Natural killer cell (primary cell): ENCODE data around the gene DMRT2. TPM values are rescaled to one million over a fixed set of nuclear protein-coding genes. Genes with fewer than 3 reads are reported as not detected.
A peak's percentile ranks its signal among the peaks of the same experiment; 100 is the strongest.

Experiments
- ATAC-seq, 3 donors: fragments of 150-1000 bp in 2 of 3; fragments of 200-7000 bp in 1 of 3; cut with Tn5 transposase; 1 replicate in 1 of 3; 2 replicates in 2 of 3; pipeline ENCODE4 v1.10.0; 2021; ENCODE audit warnings: mild to moderate bottlenecking in 2 of 3, moderate library complexity in 2 of 3
- DNase-seq, 2 donors: peaks; one replicate each; pipeline versions ENCODE4 v3.0.0 to v3.0.0-alpha.2; 2013 to 2021; ENCODE audit warnings: mixed read lengths in 1 of 2
- H3K27ac ChIP-seq: one replicate; pipeline ENCODE4 v1.5.1; 2013; ENCODE audit warnings: mild to moderate bottlenecking, low read length
- H3K27me3 ChIP-seq: one replicate; pipeline ENCODE4 v1.6.1; 2013; ENCODE audit warnings: low read length; ENCODE audit not compliant: control insufficient read depth, insufficient read depth
- H3K36me3 ChIP-seq: one replicate; pipeline ENCODE4 v1.6.1; 2013; ENCODE audit warnings: low read length; ENCODE audit not compliant: control insufficient read depth, insufficient read depth
- H3K4me1 ChIP-seq: one replicate; pipeline ENCODE4 v1.6.1; 2013; ENCODE audit warnings: low read length; ENCODE audit not compliant: control insufficient read depth, insufficient read depth
- H3K4me3 ChIP-seq: one replicate; pipeline ENCODE4 v1.5.1; 2013; ENCODE audit warnings: low read length
- H3K9me3 ChIP-seq: one replicate; pipeline ENCODE4 v1.6.1; 2013; ENCODE audit warnings: low read length; ENCODE audit not compliant: control insufficient read depth, insufficient read depth
- H3K27ac Mint-ChIP-seq, 2 donors: one replicate each; pipeline ENCODE4 v1.8.0; 2022; ENCODE audit warnings: mild to moderate bottlenecking in 2 of 2, mixed read lengths in 2 of 2, moderate library complexity in 1 of 2
- H3K27me3 Mint-ChIP-seq, 2 donors: one replicate each; pipeline ENCODE4 v1.8.0; 2022; ENCODE audit warnings: low read depth in 2 of 2, mixed read lengths in 2 of 2
- H3K36me3 Mint-ChIP-seq: one replicate; pipeline ENCODE4 v1.8.0; 2022; ENCODE audit warnings: mixed read lengths
- H3K4me1 Mint-ChIP-seq, 2 donors: one replicate each; pipeline ENCODE4 v1.8.0; 2022; ENCODE audit warnings: mixed read lengths in 2 of 2
- H3K4me3 Mint-ChIP-seq: one replicate; pipeline ENCODE4 v1.8.0; 2022; ENCODE audit warnings: mild to moderate bottlenecking, moderate library complexity, mixed read lengths
- H3K9me3 Mint-ChIP-seq, 2 donors: one replicate each; pipeline ENCODE4 v1.8.0; 2022; ENCODE audit warnings: mixed read lengths in 2 of 2
- CTCF ChIP-seq: fragments of 200-600 bp; IDR thresholded peaks from one replicate; pipeline ENCODE4 v1.8.0; 2022; ENCODE audit warnings: antibody characterized with exemption
- WGBS: methylation state at CpG from one replicate; pipeline ENCODE4 v1.1.7; 2013; ENCODE audit warnings: missing lambda C conversion rate; ENCODE audit not compliant: insufficient coverage; 5-methylcytosine and 5-hydroxymethylcytosine counted together
- intact Hi-C: fragments of 100-400 bp; cut with micrococcal nuclease; formaldehyde crosslinking; loops from one replicate; pipeline ENCODE4 v1.14.2; 2022
- total RNA-seq, 4 donors: library from RNA; stranded (reverse); fragments of 120-200 nt in 1 of 4; gene quantifications; one replicate each; pipeline versions ENCODE4 v1.2.3 to v1.2.4, GENCODE V29; 2013 to 2022

Gene DMRT2
- total RNA-seq, 3 donors from 2014 or later (not counting 1 experiment from before 2014, with no cell fraction given), result not detected

- peak overlapping the region; percentile 47 for H3K4me3 Mint-ChIP-seq
- Histone ChIP-seq H3K27me3 (peaks cover 62% of the 10 kb centered on the region), H3K9me3 (no peaks in the 10 kb centered on the region), H3K36me3 (no peaks in the 10 kb centered on the region), H3K4me1 (peaks cover 36% of the 10 kb centered on the region), H3K27ac (no peak overlapping the region), H3K4me3 (no peak overlapping the region)
- H3K9me3 Mint-ChIP-seq, result no peaks in the 10 kb centered on the region
- no peak for TF ChIP-seq CTCF
- H3K27ac Mint-ChIP-seq, result no peak overlapping the region
- intact Hi-C loops, result no loop called here
- peaks cover 65 to 78% of the 10 kb centered on the region in 2 donors for H3K27me3 Mint-ChIP-seq
- WGBS, result 14% methylated on average over 41 of the region's 41 CpGs
- peaks cover 34% of the 10 kb centered on the region in 2 donors for H3K4me1 Mint-ChIP-seq
- ATAC-seq (no peak), DNase-seq (no peak)
- peaks cover 10% of the 10 kb centered on the region for H3K36me3 Mint-ChIP-seq
Observed at GRCh38 chr9:1052365-1053281, 2.5 kb downstream of the DMRT2 start.

- Histone ChIP-seq H3K4me3 (no peak overlapping the region), H3K36me3 (no peaks in the 10 kb centered on the region), H3K27ac (no peak overlapping the region), H3K27me3 (peaks cover 58% of the 10 kb centered on the region), H3K9me3 (no peaks in the 10 kb centered on the region), H3K4me1 (peaks cover 30% of the 10 kb centered on the region)
- 13% methylated on average over 8 of the region's 9 CpGs for WGBS
- H3K27me3 Mint-ChIP-seq, result peaks cover 60 to 78% of the 10 kb centered on the region in 2 donors
- TF ChIP-seq CTCF, result no peak
- H3K27ac Mint-ChIP-seq, result no peak overlapping the region
- peaks cover 10% of the 10 kb centered on the region for H3K36me3 Mint-ChIP-seq
- peaks cover 27 to 28% of the 10 kb centered on the region in 2 donors for H3K4me1 Mint-ChIP-seq
- H3K9me3 Mint-ChIP-seq, result no peaks in the 10 kb centered on the region
- intact Hi-C loops, result no loop called here
- DNase-seq (no peak), ATAC-seq (no peak)
- no peak overlapping the region for H3K4me3 Mint-ChIP-seq
Observed at GRCh38 chr9:1053282-1053621, 3.1 kb downstream of the DMRT2 start.

GRCh38 chr9:1053986-1054425 is 3.8 kb downstream of the DMRT2 start:
- Histone ChIP-seq H3K27me3 (peaks cover 51% of the 10 kb centered on the region), H3K36me3 (no peaks in the 10 kb centered on the region), H3K4me1 (peaks cover 22% of the 10 kb centered on the region), H3K27ac (no peak overlapping the region), H3K9me3 (no peaks in the 10 kb centered on the region), H3K4me3 (no peak overlapping the region)
- no peak overlapping the region for H3K4me3 Mint-ChIP-seq
- WGBS, result 21% methylated on average over 6 of the region's 10 CpGs
- peaks cover 52 to 76% of the 10 kb centered on the region in 2 donors for H3K27me3 Mint-ChIP-seq
- H3K36me3 Mint-ChIP-seq, result peaks cover 9% of the 10 kb centered on the region
- H3K9me3 Mint-ChIP-seq, result no peaks in the 10 kb centered on the region
- TF ChIP-seq CTCF, result no peak
- DNase-seq (no peak), ATAC-seq (no peak)
- H3K27ac Mint-ChIP-seq, result no peak overlapping the region
- intact Hi-C loops, result no loop called here
- peaks cover 20% of the 10 kb centered on the region in 2 donors for H3K4me1 Mint-ChIP-seq
